Stimulated activated naive CD4-positive, alpha-beta T cell (primary cell): ENCODE results near the gene DNAJB8.
A peak's percentile ranks its signal among the peaks of the same experiment; 100 is the strongest.

ENCODE experiments used
- DNase-seq, 6 experiments: peaks; one replicate each; lab custom pipeline; 2025; lab: John Stamatoyannopoulos, UW

The DNAJB8 gene

GRCh38 chr3:128493570-128494366 lies 27.1 kb upstream of the DNAJB8 start:
- no peak for DNase-seq

DNA sequence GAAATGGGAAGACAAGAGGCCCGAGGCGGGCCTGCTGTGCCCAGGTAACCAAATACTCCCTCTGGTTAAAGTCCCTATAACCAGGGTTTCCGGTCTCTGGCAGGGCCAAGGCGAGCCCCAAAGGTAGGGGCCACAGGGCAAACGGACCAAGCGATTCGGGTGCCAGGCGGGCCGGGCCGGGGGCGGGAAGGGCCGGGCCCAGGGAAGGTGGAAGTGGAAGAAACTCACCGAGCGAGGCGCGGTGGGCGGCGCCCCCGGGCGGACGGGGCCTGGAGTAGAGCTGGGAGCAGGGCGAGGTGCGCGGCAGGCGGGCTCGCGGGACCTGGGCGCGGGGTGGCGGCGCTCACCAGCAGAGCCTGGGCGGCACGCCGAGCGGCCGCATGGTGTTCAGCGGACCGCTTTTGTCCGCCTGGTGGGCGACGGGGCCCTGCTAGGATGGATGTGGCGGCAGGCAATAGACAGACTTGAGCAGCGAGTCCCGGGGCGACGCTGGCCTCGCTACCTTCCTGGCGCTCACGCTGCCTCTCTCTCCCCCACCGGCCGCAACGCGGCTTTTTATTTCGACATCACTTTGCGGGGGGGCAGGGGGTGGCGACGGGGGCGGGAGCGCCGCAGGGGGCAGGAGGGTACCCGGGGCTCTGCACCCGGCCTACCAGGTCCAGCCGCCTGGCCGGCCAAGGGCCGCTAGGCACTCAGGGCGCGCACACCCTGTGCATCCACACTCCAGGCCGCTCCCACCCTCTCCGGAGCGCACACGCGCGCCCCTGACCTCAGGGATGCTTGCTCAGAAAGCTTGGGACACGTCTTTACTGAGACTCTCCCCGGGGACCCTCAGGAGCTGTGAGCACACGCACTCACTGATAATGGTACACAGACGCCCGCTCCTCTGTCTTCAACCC lies 26.2 kb upstream of the DNAJB8 start, which contains the start of gene GATA2:
GATA2 (minus strand) TSS at position 531 of the 899 bp plus-strand sequence. CDS start 6,170 bp downstream, outside the sequence.
- peak in 4 of 6 experiments; percentile 16 to 57 (median 33) for DNase-seq

GRCh38 chr3:128491941-128492670 lies 25.4 kb upstream of the DNAJB8 start:
- DNase-seq: peak in 3 of 6 experiments; percentile 33 to 64 (median 50)

DNA sequence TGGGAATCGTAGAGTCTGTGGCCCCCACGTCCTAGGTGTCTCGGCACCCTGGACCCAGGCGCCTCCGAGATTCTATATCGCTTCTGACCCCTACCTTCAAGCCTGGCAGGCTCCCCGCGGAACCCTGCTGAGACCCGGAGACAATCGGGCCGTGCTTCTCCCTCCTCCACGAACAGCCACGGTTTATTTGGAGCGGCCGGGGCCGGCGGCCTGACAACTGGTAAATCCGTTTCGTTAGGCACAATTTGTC lies 24.9 kb upstream of the DNAJB8 start:
- DNase-seq: peak in 1 of 6 experiments; percentile 63

DNA sequence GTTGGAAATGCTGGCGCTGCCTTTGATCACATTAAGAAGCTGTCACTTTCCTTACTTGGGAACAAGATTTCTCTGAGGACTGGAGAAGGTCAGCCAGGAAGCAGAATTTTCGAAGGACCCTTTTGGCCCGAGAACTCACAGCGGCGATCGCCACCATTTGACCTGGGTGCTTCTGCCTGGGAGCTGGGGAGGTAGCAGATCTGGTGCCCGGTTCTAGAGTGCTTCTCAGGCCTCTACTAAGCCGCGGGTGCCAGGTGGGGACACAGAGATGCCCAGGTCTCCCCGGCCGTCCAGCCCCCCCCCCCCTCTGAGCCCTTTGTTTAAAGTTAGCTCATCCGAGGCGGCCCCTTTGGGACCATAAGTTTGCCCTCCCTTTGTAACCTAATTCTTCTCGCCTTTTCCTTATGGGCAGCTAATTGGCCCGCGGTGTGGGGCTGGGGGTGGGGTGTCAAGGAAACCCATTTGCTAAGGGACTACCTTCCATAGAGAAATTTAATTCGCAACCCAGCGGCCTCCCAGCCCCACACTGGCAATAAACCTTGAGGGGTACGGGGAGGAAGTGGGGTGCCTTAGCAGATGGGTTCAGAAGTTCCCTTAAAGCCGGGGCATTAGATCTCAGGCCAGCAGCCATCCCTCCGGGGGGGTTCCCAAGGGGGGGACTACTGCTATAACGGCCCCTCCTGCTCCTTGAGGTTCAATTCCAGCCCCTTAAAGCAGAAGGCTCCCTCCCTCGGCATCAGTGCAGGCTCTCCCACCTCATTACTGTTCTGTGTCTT lies 24.4 kb upstream of the DNAJB8 start:
- peak in 1 of 6 experiments; percentile 32 for DNase-seq

DNA sequence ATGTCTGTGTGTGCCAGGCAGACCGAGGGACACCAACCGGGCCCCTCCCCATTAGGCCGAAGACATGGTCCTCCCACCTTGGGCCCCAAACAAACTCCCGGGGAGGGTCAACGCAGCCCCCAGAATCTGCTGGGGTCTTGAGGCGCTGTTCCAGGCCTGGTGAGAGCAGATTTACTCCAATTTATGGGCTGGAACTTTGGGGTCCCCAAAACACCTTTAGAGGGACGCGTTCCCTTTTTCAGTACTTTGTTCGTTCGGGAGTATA lies 23.9 kb upstream of the DNAJB8 start:
- no peak for DNase-seq

DNA sequence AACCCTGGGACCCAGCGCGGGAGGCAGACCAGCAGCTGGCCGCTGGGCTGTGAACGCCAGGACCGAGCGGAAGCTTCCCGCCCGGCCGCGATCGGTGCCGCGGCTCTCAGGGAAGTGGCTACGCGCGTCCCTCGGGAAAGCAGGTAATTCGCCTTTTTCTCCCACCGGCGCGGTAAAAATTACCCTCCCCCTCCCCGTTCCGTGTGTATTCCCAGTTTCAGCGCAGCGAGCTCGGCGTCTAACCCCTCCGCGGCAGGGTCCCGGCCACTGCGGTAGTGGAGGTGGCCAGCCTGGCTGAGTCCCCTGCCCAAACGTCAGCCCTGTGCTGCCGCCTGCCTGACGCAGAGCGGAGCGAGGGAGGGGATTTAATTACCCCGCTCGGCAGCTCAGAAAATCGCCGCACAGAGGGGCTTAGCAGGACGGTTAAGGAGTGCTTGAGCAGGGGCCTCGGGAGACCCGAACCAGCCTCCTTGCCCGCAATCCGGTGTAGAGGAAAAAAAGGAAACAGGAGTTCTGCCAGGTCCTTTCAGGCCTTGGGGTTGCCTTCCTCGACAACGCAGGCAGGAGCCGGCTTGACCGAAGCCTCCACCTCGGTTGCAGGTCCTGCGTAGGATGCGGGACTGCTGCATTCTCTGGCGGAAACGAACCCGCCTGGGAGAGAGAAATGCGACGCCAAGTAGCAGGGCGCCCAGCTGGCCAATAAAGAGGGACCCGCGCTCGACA lies 23.4 kb upstream of the DNAJB8 start:
- DNase-seq: peak in 2 of 6 experiments; percentile 36 to 42

- peak in 2 of 6 experiments; percentile 36 to 42 for DNase-seq
Measured at GRCh38 chr3:128489674-128489926, 22.9 kb upstream of the DNAJB8 start.

- DNase-seq: peak in 2 of 6 experiments; percentile 38 to 41
Measured at GRCh38 chr3:128488991-128489673, 22.4 kb upstream of the DNAJB8 start.

GRCh38 chr3:128488636-128488990 lies 21.9 kb upstream of the DNAJB8 start:
- DNase-seq: no peak

DNA sequence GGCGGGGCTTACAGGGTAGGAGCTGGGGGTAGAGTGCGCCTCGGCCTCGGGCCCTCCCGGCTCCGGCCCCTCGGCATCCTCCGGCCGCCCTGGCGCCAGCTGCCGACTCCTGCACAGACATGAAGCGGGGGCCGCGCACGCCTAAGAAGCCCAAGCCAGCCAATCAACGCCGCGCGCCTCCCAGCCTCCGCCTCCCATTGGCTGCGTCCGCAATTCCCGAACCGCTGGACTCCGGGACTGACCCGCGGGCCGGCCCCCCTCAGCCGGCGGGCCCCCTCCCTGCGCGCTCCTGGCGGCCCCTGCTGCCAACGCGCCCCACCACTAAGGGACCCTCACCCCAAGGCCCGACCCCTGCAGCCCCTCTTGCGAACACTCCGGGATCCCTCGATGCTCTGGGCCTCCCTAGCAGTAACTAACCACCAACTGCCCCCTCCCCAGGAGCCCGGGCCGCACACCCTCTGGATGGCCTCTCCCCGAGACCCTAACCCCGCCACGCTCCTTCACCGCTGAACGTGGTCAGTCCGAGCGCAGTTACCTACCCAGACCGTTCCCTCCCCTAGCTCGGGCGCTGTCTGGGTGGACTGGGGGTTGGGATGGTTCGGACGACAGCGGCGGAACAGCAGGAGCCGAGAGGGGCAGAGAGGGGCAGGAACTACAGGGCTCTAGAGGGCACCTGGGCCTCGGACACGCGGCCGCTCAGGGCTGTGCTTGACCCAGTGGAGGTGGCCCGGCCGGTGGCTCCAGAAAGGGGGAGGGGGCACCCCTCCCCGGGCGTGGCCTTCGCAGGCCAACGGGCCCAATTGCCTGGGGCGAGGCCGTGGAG lies 21.3 kb upstream of the DNAJB8 start:
- peak in 2 of 6 experiments; percentile 14 to 22 for DNase-seq

DNA sequence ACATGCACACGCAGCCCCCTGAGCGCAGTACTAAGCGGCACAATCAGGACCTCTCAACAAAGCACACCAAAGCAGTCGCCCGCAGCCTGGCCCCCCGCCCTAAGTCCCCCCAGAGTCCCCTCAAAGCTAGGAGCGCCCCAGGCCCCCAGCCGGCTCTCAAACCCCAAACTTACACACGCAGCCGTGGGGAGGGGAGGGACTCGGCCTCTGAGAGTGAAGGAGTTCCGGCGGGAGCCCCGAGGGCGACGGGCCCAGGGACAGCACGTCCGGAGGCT lies 20.8 kb upstream of the DNAJB8 start:
- no peak for DNase-seq

DNA sequence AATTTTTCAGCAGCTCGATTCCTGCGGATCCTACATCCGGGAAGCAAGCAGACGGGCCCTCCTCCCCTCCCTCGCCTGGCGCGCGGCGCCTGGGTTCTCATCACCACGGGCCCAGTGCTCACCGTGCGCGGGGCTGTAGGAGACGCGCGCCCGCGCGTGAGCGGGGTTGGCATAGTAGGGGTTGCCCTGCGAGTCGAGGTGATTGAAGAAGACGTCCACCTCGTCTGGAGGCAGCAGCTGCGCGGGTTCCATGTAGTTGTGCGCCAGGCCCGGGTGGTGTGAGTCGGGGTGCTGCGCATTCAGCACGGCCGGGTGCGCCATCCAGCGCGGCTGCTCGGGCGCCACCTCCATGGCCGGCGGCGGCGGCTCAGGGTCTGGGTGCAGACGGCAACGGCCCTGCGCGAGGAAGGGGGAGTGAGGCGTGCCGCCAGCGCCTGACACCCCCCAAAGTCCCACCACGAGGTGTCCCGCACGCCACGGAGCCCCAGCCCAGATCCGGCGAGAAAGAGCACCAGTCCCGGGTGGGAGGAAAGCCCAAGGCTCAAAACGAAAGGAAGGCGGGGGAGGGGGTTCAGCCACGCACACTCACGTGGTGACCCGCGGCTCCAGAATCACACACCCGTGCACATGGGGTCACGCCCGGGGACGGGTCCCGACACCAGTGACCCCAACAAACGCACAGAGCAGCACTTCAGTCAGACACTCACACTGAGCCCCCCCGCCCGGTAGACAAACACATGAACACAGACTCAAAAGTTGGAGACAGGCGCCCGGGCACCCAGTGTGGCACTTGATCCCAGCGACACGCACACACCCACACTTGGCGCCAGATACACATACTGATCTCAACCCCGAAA lies 20.2 kb upstream of the DNAJB8 start:
- peak in 3 of 6 experiments; percentile 20 to 52 (median 46) for DNase-seq

DNA sequence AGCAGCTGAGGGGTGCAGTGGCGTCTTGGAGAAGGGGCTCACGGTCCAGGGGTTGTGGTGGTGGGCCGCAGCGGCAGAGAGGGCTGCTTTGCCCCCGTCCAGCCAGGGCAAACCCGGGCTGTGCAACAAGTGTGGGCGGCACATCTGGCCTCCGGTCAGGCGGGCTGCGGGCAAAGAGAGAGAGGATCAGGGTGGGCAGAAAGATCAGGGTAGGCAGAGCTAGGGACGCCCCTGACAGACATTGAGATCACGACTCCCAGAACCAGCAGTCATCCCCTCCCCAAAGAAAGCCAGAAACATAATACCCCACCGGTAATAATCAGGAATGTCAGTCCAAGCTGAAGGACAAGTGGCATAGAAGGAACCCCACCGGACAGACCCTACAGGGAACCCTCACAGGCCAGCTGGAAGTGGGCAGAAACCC lies 19.5 kb upstream of the DNAJB8 start:
- DNase-seq: no peak

DNA sequence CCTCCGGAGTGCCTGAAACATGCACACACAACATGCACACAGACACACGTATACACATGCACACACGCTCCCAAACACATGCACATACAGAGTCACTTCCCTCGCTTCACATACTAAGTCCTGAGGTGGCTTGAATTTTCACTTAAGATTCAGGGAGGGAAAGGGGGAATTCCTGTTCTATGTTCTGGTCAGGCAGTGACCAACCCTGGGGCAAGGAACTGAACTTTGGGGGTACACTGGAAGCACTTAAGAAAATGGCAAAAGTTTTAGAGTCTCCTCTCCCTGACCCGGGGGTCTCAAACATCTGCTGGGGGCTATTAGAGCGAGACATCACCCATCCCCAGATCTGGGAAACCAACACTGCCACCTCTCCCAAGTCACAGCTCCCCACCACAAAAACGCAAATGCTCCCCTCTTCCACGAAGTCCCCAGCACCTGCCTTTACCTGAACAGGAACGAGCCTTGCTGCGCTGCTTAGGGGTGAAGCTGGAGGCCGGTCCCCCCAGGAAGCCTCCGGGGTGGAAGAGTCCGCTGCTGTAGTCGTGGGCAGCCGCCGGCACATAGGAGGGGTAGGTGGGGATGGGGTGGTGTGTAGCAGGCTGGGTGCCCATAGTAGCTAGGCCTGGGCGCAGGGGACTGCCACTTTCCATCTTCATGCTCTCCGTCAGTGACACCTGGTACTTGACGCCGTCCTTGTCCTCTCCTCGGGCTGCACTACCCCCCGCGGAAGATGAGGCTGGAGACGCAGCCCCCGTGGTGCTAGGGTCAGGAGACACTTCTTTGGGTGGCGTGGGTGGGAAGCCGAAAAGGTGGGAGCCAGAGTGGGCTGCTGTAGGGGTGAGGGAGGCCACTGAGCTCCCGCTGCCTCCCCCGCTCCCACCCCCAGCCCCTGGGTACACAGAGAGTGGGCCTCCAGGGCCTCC lies 18.9 kb upstream of the DNAJB8 start:
- DNase-seq: peak in 1 of 6 experiments; percentile 14

DNA sequence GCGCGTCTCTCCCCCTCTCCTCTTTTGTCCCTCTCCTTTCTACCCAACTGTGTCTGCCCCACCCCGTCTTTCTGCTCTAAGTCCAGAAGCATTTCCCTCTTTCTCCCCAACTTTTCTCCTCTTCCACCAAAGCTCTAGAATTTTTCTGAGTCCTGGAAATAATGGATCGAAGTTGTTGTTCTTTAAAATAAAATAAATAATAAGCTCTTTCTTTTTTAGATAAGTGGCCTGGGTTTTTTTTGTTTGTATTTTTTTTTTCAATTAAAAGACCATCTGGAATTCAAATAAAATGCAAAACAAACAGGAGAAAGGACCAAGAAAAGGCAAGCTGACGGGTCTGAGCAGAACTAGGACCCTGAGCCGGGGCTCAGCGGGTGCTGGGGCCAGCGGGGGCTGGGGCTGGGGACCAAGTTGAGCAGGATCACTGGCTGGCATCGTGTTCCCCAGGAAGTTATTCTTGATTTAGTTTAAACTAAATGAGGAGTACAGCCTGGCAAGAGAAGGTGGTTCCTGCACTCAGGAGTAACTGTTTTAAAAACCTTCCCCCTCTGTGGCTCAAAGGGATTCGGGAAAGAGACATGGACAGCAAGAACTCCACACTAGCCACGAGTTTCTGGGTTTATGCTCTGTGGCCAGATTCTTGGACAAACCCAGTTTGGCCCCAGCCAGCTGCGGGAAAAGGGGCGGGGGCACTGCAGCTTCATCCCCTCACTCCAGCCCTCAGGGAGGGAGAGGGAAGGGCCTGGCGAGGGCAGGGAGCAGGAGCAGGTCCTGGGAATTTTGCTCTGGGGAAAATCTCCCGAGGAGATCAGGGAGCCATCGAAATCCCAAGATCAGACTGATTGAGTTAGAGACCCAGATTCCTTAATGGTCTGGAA lies 18.0 kb upstream of the DNAJB8 start:
- no peak for DNase-seq
